NT2/D1 (cell line): ENCODE data around the gene IDH2.

Source experiments
- DNase-seq: peaks from one replicate; pipeline ENCODE4 v3.0.0-alpha.2; 2011; ENCODE audit warnings: low read depth, low spot score
- H3K27me3 ChIP-seq: 2 replicates; pipeline ENCODE4 v1.6.0; 2011; ENCODE audit warnings: mild to moderate bottlenecking; ENCODE audit not compliant: insufficient read length, insufficient read depth
- H3K36me3 ChIP-seq: 2 replicates; pipeline ENCODE4 v1.6.1; 2011; ENCODE audit warnings: mild to moderate bottlenecking, low read length, mixed read lengths; ENCODE audit not compliant: insufficient read depth, insufficient read length
- H3K4me1 ChIP-seq: 2 replicates; pipeline ENCODE4 v1.5.1; 2011; ENCODE audit not compliant: insufficient read depth, insufficient read length
- H3K4me3 ChIP-seq: 2 replicates; pipeline ENCODE4 v1.5.1; 2011; ENCODE audit warnings: low read depth; ENCODE audit not compliant: insufficient read length
- H3K9ac ChIP-seq: 2 replicates; pipeline ENCODE4 v1.6.0; 2011; ENCODE audit warnings: low read depth; ENCODE audit not compliant: insufficient read length
- H3K9me3 ChIP-seq: 2 replicates; pipeline ENCODE4 v1.5.1; 2011; ENCODE audit warnings: mild to moderate bottlenecking, low read length; ENCODE audit not compliant: insufficient read depth
- SUZ12 ChIP-seq: IDR thresholded peaks from 2 replicates; pipeline ENCODE4 v1.6.1; 2011; ENCODE audit not compliant: insufficient read length, insufficient read depth; ENCODE audit errors: extremely low read depth
- YY1 ChIP-seq: IDR thresholded peaks from 2 replicates; pipeline ENCODE4 v1.6.1; 2011; ENCODE audit not compliant: insufficient read length, insufficient read depth
- ZNF274 ChIP-seq: IDR thresholded peaks from 2 replicates; pipeline ENCODE4 v1.6.1; 2011; ENCODE audit warnings: mild to moderate bottlenecking, low read depth, low read length

Gene IDH2

GRCh38 chr15:90051874-90052273 is 50.4 kb downstream of the IDH2 start:
- DNase-seq: no peak
- Histone ChIP-seq H3K9me3 (no peaks in the 10 kb centered on the region), H3K9ac (no peak overlapping the region), H3K27me3 (no peaks in the 10 kb centered on the region), H3K36me3 (no peaks in the 10 kb centered on the region), H3K4me1 (peaks cover 11% of the 10 kb centered on the region), H3K4me3 (no peak overlapping the region)
- no peak for TF ChIP-seq SUZ12
- no peak for TF ChIP-seq ZNF274
- TF ChIP-seq YY1: no peak

DNA sequence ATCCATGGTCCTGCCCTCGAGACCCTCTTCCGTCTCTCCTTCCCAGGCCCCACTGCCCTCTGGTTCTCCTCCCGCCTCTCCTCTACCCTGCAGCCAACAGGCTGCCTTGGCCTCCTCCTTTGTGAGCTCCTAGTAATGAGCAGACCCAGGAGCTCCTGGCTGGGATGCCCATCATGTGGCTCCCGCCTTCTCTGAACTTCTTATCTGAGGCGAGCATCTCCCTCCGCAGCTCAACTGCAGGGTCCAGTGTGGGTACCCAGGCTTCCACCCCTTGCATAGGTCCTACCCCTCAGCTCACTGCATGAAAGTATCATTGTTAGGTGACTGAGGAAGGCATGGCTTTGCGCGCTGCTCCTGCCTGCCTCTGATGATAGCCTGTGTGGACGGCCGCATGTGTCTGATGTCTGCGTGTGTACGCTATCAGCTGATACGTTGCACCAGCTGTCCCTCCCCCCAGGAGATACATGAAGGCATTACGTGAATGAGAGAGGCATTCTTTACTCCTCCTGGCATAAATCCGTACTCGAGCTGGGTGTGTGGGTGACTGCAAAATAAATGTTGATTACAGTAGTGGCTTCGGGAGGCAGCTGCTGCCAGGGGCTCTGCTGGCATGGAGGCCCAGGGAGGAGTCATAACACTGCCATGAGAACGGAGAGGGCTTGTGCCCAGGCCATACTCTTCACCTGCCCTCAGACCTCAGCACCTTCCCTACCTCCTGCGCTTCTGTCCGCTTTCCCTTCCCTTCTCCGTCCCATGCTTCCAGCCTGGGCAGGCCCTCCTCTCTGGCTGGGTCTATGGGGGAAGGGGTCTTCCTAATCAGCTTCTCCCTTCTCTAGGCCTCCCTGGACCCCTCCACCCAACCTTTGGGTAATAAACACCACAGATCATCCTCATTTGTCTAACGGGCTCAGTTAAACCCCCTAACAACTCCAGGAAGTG is 52.3 kb downstream of the IDH2 start:
- no peak overlapping the region for H3K4me3 ChIP-seq
- no peak for TF ChIP-seq ZNF274
- H3K9ac ChIP-seq: no peak overlapping the region
- peaks cover 20% of the 10 kb centered on the region for H3K4me1 ChIP-seq
- H3K27me3 ChIP-seq: no peaks in the 10 kb centered on the region
- no peak for DNase-seq
- H3K36me3 ChIP-seq: peaks cover 4% of the 10 kb centered on the region
- no peaks in the 10 kb centered on the region for H3K9me3 ChIP-seq

DNA sequence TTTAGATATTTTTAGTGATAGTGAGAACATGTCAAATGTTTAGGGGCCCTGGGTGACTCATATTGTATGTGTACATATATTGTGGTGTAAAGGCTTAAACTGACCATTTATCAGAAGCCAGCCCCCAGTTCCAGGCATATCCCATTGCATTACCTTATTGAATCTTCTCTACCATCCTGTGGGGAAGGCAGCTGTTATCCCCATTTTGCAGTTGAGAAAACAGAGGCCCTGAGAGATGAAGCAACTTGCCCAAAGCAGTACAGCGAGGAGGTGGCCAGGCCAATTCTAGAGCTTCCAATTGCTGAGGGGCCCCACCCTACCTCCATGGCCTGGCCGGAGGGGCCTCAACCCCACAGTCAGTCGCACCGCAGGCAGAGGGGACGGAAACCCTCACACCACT is 53.2 kb downstream of the IDH2 start:
- H3K27me3 ChIP-seq: no peaks in the 10 kb centered on the region
- no peak overlapping the region for H3K9ac ChIP-seq
- H3K36me3 ChIP-seq: peaks cover 7% of the 10 kb centered on the region
- H3K4me3 ChIP-seq: no peak overlapping the region
- H3K4me1 ChIP-seq: peaks cover 20% of the 10 kb centered on the region
- TF ChIP-seq YY1 (no peak), ZNF274 (no peak), SUZ12 (no peak)
- DNase-seq: no peak
- no peaks in the 10 kb centered on the region for H3K9me3 ChIP-seq

DNA sequence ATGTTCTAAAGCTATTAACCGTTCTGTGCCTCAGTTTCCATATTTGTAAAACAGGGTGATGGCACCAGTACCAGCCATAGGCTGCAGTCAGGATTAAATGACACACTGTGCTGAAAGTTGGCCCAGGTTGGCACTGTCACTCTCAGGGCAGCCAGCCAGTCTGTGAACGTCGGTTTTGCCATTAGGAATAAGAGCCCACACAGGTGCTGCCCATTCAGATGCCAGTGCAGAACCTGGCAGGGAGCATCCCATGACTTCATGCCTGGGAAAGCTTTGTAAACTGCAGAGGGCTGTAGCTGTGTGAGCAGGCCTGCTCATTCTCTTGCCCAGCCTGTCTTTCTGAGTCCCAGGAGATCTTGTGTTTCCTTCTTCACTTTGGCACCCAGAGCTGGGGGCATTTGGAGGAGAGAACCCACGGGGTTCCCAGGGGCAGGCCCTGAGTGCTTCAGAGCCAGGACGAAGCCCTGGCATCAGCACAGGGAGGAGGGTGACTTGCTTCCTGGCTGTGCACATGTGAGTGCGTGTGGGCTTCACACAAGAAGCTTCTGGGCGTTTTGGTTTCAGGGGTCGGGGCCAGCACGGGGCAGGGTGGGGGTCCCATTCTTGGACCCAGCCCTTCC is 54.2 kb downstream of the IDH2 start:
- Histone ChIP-seq H3K36me3 (peaks cover 7% of the 10 kb centered on the region), H3K9me3 (no peaks in the 10 kb centered on the region), H3K4me3 (no peak overlapping the region), H3K4me1 (peaks cover 24% of the 10 kb centered on the region), H3K27me3 (no peaks in the 10 kb centered on the region), H3K9ac (no peak overlapping the region)
- no peak for DNase-seq
- TF ChIP-seq ZNF274: no peak
- no peak for TF ChIP-seq SUZ12
- TF ChIP-seq YY1: no peak

DNA sequence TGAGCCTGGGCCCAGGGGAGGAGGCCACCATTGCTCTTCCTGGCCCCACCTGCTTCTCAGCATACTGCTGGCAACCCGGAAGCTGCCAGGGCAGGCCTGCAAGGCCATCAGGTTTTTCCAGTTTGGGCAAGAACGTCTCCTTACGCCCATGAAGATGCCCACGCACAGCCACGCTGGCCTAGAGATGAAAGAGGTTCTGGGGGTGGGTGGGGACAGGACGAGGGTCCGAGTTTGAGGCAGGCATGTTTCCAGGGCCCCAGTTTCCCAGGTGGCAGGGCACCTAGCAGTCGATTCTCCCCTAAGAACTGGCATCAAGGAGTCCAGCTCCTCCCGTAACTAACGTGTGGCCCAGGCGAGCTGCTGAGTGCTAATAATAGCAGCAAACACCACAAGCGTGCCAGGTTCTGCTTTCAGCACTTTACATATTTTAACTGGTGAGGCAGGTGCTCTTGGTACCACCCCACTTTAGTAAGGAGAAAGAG is 55.3 kb downstream of the IDH2 start:
- no peak overlapping the region for H3K4me3 ChIP-seq
- peaks cover 24% of the 10 kb centered on the region for H3K4me1 ChIP-seq
- no peaks in the 10 kb centered on the region for H3K9me3 ChIP-seq
- no peak for DNase-seq
- H3K27me3 ChIP-seq: no peaks in the 10 kb centered on the region
- H3K36me3 ChIP-seq: peaks cover 11% of the 10 kb centered on the region
- no peak for TF ChIP-seq YY1
- no peak for TF ChIP-seq SUZ12
- no peak overlapping the region for H3K9ac ChIP-seq

GRCh38 chr15:90046289-90046688 is 56.0 kb downstream of the IDH2 start:
- no peak for DNase-seq
- Histone ChIP-seq H3K9me3 (no peaks in the 10 kb centered on the region), H3K4me3 (no peak overlapping the region), H3K36me3 (peaks cover 11% of the 10 kb centered on the region), H3K9ac (no peak overlapping the region), H3K4me1 (peaks cover 21% of the 10 kb centered on the region), H3K27me3 (no peaks in the 10 kb centered on the region)
- TF ChIP-seq SUZ12 (no peak), YY1 (no peak), ZNF274 (no peak)

GRCh38 chr15:90044916-90045371 is 57.3 kb downstream of the IDH2 start:
- H3K9ac ChIP-seq: no peak overlapping the region
- H3K9me3 ChIP-seq: no peaks in the 10 kb centered on the region
- peaks cover 11% of the 10 kb centered on the region for H3K36me3 ChIP-seq
- no peaks in the 10 kb centered on the region for H3K27me3 ChIP-seq
- H3K4me3 ChIP-seq: no peak overlapping the region
- H3K4me1 ChIP-seq: peaks cover 21% of the 10 kb centered on the region
- TF ChIP-seq SUZ12 (no peak), YY1 (no peak), ZNF274 (no peak)
- DNase-seq: no peak

GRCh38 chr15:90044191-90044590 is 58.1 kb downstream of the IDH2 start:
- Histone ChIP-seq H3K36me3 (peaks cover 11% of the 10 kb centered on the region), H3K9me3 (no peaks in the 10 kb centered on the region), H3K4me3 (no peak overlapping the region), H3K9ac (peak overlapping the region; percentile 18), H3K27me3 (no peaks in the 10 kb centered on the region), H3K4me1 (peaks cover 21% of the 10 kb centered on the region)
- DNase-seq: no peak
- TF ChIP-seq YY1 (no peak), SUZ12 (no peak)
